HUES6 (cell line): Measurements from ENCODE around the gene KMT2E.

Experiments
- H3K27ac ChIP-seq: 2 replicates; pipeline ENCODE4 v1.7.0; 2013; ENCODE audit warnings: low read depth, mild to moderate bottlenecking, low read length, inconsistent platforms
- H3K27me3 ChIP-seq: 2 replicates; pipeline ENCODE4 v1.6.1; 2013; ENCODE audit warnings: low read length; ENCODE audit not compliant: control insufficient read depth, insufficient read depth
- H3K36me3 ChIP-seq: 2 replicates; pipeline ENCODE4 v1.6.1; 2013; ENCODE audit warnings: low read length; ENCODE audit not compliant: control insufficient read depth, insufficient read depth
- H3K4me1 ChIP-seq: 2 replicates; pipeline ENCODE4 v1.6.1; 2013; ENCODE audit warnings: low read length; ENCODE audit not compliant: control insufficient read depth, insufficient read depth
- H3K4me3 ChIP-seq: 2 replicates; pipeline ENCODE4 v1.5.1; 2013; ENCODE audit warnings: low read depth, low read length
- H3K9ac ChIP-seq: one replicate; pipeline ENCODE4 v1.6.1; 2013; ENCODE audit warnings: mild to moderate bottlenecking, low read length
- H3K9me3 ChIP-seq: 2 replicates; pipeline ENCODE4 v1.6.1; 2013; ENCODE audit warnings: low read depth, low read length; ENCODE audit not compliant: control insufficient read depth, insufficient read depth

KMT2E gene

DNA sequence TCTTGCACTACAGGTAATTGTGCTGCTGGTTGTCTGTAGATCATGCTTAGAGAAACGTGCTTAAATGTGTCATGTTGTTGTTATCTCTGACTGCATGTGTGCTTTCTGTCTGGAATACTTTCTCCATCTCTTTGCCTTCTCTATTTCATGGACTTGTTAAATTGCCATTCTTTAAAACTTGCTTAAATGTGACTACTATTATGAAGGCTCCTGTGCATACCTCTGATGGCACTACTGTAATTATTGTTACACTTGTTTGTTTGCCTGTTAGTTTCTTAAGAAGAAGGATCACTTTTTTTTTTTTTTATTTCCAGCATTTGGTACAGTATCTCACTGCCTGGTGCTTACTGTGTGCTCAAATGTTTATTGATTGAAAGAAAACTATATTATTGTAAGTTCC, 41.6 kb downstream of the KMT2E start:
- Histone ChIP-seq H3K9me3 (no peaks in the 10 kb centered on the region), H3K27ac (no peak overlapping the region), H3K36me3 (peaks cover 31% of the 10 kb centered on the region), H3K9ac (no peak overlapping the region), H3K4me1 (peaks cover 8% of the 10 kb centered on the region; the same call in 1 of the 2 replicates), H3K27me3 (no peaks in the 10 kb centered on the region), H3K4me3 (no peak overlapping the region)

DNA sequence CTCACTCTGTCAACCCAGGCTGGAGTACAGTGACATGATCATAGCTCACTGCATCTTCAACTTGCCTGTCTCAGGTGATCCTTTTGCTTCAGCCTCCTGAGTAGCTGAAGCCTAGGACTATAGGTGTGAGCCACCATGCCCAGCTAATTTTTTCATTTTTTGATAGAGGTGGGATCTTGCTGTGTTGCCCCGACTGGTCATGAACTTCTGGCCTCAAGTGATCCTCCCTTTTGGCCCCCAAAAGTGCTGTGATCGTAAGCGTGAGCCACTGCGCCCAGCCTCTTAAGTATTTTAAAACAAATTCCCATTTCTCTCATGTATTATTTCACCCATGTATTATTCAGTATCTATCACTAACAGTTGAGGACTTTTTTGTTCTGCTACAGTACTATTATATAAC, 43.5 kb downstream of the KMT2E start:
- Histone ChIP-seq H3K9ac (no peak overlapping the region), H3K4me3 (no peak overlapping the region), H3K36me3 (peaks cover 22% of the 10 kb centered on the region), H3K27ac (no peak overlapping the region), H3K9me3 (no peaks in the 10 kb centered on the region), H3K27me3 (no peaks in the 10 kb centered on the region), H3K4me1 (peaks cover 8% of the 10 kb centered on the region; the same call in 1 of the 2 replicates)

DNA sequence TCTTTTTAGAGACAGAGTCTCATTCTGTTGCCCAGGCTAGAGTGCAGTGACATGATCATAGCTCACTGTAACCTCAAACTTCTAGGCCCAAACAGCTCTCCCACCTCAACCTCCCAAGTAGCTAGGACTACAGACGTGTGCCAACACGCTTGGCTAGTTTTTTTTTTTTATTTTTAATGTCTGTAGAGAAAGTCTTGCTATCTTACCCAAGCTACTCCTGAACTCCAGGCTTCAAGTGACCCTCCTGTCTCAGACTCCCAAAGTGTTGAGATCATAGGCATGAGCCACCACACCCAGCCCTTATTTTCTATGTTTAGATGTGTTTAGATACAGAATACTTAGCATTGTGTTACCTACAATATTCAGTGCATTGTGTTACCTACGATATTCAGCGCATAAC, 46.4 kb downstream of the KMT2E start:
- peaks cover 8% of the 10 kb centered on the region; the same call in 1 of the 2 replicates for H3K4me1 ChIP-seq
- H3K9me3 ChIP-seq = no peaks in the 10 kb centered on the region
- peaks cover 40% of the 10 kb centered on the region for H3K36me3 ChIP-seq
- H3K27me3 ChIP-seq = no peaks in the 10 kb centered on the region
- H3K9ac ChIP-seq = no peak overlapping the region
- no peak overlapping the region for H3K27ac ChIP-seq
- H3K4me3 ChIP-seq = no peak overlapping the region

DNA sequence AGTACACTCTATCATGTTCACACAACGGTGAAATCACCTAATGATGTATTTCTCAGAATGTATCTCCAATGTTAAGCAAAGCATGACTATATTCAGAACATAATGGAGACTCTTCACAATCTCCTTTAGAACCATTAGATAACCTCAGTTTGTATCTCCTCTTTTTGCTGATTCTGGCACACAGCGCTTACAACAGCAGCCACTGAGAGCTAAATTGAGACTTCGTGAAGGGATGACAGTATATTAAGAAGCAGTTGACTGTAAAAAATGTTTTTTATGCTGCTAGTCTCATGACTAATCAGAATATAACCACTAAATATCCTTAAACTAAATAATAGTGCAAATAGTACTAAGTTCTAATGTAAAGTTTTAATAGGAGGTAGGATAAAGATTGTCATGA, 46.9 kb downstream of the KMT2E start:
- Histone ChIP-seq H3K4me1 (peaks cover 8% of the 10 kb centered on the region; the same call in 1 of the 2 replicates), H3K9ac (no peak overlapping the region), H3K36me3 (peaks cover 44% of the 10 kb centered on the region), H3K27me3 (no peaks in the 10 kb centered on the region), H3K4me3 (no peak overlapping the region), H3K9me3 (no peaks in the 10 kb centered on the region), H3K27ac (no peak overlapping the region)

DNA sequence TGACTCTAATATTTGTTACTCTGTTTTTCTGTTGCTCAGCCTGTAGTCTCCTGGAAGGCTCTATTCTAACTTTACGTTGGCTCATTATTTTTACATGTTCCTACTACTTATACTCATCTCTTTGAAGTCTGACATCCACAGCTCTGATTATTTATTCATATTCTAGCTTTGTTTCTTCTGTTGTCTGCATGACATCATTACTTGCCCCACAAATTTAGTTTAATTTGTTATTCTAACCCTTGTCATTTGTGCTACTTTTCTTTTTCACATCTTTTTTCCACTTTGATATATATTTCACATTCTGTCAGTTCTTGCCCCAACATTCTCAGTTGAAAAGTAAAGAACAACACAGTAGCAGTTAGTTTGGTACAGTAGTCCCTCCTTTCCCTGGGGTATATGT, 51.1 kb downstream of the KMT2E start:
- Histone ChIP-seq H3K4me3 (no peak overlapping the region), H3K27ac (no peak overlapping the region), H3K4me1 (no peaks in the 10 kb centered on the region), H3K9ac (no peak overlapping the region), H3K36me3 (peaks cover 73% of the 10 kb centered on the region), H3K27me3 (no peaks in the 10 kb centered on the region), H3K9me3 (no peaks in the 10 kb centered on the region)

DNA sequence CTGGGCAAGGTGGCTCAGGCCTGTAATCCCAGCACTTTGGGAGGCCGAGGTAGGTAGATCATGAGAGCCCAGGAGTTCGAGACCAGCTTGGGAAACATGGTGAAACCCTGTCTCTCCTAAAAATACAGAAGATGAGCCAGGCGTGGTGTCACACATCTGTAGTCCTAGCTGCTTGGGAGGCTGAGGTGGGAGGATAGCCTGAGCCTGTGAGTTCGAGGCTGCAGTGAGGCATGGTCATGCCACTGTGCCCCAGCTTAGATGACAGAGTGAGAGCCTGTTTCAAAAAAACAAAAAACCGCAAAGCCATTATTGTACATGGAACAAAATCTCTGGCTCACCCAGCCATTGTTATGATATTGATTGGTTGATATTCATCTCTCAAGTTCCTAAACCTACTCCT, 53.7 kb downstream of the KMT2E start:
- H3K36me3 ChIP-seq = peaks cover 87% of the 10 kb centered on the region
- H3K27ac ChIP-seq = no peak overlapping the region
- no peaks in the 10 kb centered on the region for H3K9me3 ChIP-seq
- no peaks in the 10 kb centered on the region for H3K4me1 ChIP-seq
- H3K9ac ChIP-seq = no peak overlapping the region
- no peak overlapping the region for H3K4me3 ChIP-seq
- H3K27me3 ChIP-seq = no peaks in the 10 kb centered on the region

DNA sequence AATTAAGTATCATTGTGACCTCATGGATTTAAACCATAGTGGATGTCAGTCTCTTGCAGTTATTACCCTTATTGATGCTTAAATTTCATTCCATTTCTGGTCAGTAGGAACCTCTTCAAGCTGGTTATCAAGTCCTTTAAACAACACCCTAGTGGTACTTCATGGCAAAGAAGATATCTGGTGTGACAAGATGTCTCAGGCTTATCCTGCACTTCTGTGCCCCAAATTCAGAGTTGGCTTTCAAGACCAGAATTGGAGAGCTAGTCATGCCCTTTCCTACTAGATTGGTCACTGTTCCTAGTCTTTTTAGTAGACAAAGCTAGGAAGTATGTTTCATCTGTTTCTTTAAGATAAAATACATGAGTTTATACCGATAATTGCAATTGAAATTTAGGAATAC, 54.9 kb downstream of the KMT2E start:
- H3K9me3 ChIP-seq = no peaks in the 10 kb centered on the region
- H3K4me1 ChIP-seq = no peaks in the 10 kb centered on the region
- no peak overlapping the region for H3K4me3 ChIP-seq
- peaks cover 87% of the 10 kb centered on the region for H3K36me3 ChIP-seq
- H3K27ac ChIP-seq = no peak overlapping the region
- no peak overlapping the region for H3K9ac ChIP-seq
- no peaks in the 10 kb centered on the region for H3K27me3 ChIP-seq

DNA sequence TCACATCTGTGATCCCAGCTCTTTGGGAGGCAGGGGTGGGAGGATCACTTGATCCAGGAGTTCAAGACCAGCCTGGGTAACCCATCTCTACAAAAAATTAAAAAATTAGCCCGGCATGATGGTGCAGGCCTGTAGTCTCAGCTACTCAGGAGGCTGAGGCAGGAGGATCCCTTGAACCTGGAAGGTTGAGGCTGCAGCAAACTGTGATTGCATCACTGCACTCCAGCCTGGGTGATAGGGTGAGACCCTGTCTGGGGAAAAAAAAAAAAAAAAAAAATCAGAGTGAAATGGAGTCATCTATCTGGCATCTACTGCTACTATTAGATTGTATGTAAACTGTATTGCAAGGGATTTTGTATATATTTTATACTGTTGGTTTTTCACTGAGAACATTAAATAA, 59.1 kb downstream of the KMT2E start:
- no peaks in the 10 kb centered on the region for H3K4me1 ChIP-seq
- H3K9me3 ChIP-seq = no peaks in the 10 kb centered on the region
- no peak overlapping the region for H3K9ac ChIP-seq
- no peaks in the 10 kb centered on the region for H3K27me3 ChIP-seq
- H3K4me3 ChIP-seq = no peak overlapping the region
- no peak overlapping the region for H3K27ac ChIP-seq
- peaks cover 91% of the 10 kb centered on the region for H3K36me3 ChIP-seq

DNA sequence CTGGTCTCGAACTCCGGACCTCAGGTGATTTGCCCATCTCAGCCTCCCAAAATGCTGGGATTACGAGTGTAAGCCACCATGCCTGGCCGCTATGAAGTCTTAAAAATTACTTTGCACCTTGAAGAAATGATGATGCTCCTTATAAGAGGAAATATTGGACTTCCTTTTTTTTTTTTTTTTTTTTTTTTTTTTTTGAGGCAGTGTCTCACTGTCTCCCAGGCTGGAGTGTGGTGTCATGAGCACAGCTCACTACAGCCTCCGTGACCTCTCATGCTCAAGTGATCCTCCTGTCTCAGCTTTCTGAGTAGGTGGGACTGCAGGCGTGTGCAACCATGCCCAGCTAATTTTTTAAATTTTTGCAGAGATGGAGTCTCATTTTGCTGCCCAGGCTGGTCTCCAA, 65.3 kb downstream of the KMT2E start:
- Histone ChIP-seq H3K27ac (no peak overlapping the region), H3K9ac (no peak overlapping the region), H3K4me3 (no peak overlapping the region), H3K4me1 (no peaks in the 10 kb centered on the region), H3K9me3 (no peaks in the 10 kb centered on the region), H3K36me3 (peaks cover 92% of the 10 kb centered on the region), H3K27me3 (no peaks in the 10 kb centered on the region)

DNA sequence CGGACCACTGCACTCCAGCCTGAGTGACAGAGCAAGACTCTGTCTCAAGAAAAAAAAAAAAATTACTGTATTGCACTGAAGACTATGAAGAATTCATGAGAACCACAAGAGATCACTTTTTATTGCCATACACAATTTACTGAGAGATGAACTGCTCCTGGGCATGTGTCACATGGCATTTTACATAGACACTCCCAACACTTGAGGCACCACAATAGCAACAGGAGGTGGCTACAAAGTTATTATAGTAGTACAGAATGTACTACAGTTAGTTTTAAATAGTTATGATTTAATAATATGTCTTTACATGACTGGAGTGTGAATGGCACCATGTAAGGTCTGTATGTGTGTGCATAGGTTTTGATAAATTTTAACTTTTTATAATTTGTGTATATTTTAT, 70.6 kb downstream of the KMT2E start:
- H3K4me3 ChIP-seq = no peak overlapping the region

DNA sequence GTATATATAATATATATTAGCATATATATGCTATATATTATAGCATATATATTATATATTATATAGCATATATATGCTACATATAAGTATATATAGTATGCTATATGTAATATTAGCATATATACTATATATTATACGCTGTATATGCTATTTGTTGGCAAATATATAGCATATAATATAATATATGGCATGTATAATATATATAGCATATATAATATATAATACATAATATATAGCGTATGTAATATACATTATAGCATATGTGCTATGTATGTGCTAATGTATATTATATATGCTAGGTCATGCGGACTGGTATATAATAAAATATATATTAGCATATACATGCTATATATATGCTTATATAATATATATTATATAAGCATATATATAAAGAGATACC, 72.8 kb downstream of the KMT2E start:
- Histone ChIP-seq H3K9ac (no peak overlapping the region), H3K36me3 (peaks cover 69% of the 10 kb centered on the region), H3K4me3 (no peak overlapping the region), H3K9me3 (no peaks in the 10 kb centered on the region), H3K4me1 (no peaks in the 10 kb centered on the region), H3K27me3 (no peaks in the 10 kb centered on the region), H3K27ac (no peak overlapping the region)

More for the DNA sequence above, 70.6 kb downstream of the KMT2E start:
- no peaks in the 10 kb centered on the region for H3K9me3 ChIP-seq
- H3K27me3 ChIP-seq = no peaks in the 10 kb centered on the region
- H3K36me3 ChIP-seq = peaks cover 70% of the 10 kb centered on the region
- H3K4me1 ChIP-seq = no peaks in the 10 kb centered on the region
- H3K27ac ChIP-seq = no peak overlapping the region
- no peak overlapping the region for H3K9ac ChIP-seq

DNA sequence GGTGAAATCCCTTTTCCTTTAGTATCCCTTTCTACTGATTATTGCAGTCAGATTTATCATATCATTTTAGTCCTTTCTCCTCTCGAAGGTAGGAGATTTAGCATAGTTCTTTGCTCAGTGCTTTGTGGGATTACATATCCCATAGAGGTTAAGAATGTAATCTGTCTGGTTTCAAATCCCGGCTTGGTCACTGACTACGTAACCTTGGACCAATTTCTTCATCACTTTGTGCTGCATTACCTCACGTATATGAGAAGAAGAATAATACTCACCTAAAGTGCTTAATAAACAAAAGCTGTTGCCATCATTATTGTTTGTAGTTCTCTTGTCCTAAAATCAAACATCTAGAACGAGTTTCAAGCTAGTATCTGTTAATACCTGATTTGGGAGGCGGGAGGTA, 74.0 kb downstream of the KMT2E start:
- Histone ChIP-seq H3K27ac (no peak overlapping the region), H3K36me3 (peaks cover 69% of the 10 kb centered on the region), H3K4me3 (no peak overlapping the region), H3K27me3 (no peaks in the 10 kb centered on the region), H3K4me1 (no peaks in the 10 kb centered on the region), H3K9me3 (no peaks in the 10 kb centered on the region), H3K9ac (no peak overlapping the region)
